CD4-positive, CD25-positive, alpha-beta regulatory T cell (primary cell): Measurements from ENCODE around the gene DBH. TPM values are rescaled to one million over a fixed set of nuclear protein-coding genes. Genes with fewer than 3 reads are reported as not detected.
A peak's percentile ranks its signal among the peaks of the same experiment; 100 is the strongest.

ENCODE experiments used
- ATAC-seq, 2 donors: fragments of 150-1000 bp; cut with Tn5 transposase; one replicate each; pipeline ENCODE4 v1.10.0; 2021; ENCODE audit warnings: low read depth in 2 of 2, moderate number of reproducible peaks in 2 of 2, moderate library complexity in 1 of 2
- DNase-seq, 3 donors: peaks; one replicate each; pipeline versions ENCODE4 v3.0.0 to v3.0.0-alpha.2; 2012 to 2022; ENCODE audit warnings: mixed read lengths in 1 of 3
- H3K27ac ChIP-seq: one replicate; pipeline ENCODE4 v1.7.0; 2013; ENCODE audit warnings: mild to moderate bottlenecking, low read length; ENCODE audit not compliant: insufficient read depth, poor library complexity, severe bottlenecking
- H3K27me3 ChIP-seq: one replicate; pipeline ENCODE4 v1.7.0; 2013; ENCODE audit warnings: low read length; ENCODE audit not compliant: control insufficient read depth, insufficient read depth
- H3K36me3 ChIP-seq: one replicate; pipeline ENCODE4 v1.7.0; 2013; ENCODE audit warnings: mild to moderate bottlenecking, low read length, moderate library complexity; ENCODE audit not compliant: control insufficient read depth, insufficient read depth
- H3K4me1 ChIP-seq: 2 replicates; pipeline ENCODE4 v1.7.0; 2013; ENCODE audit warnings: mild to moderate bottlenecking, low read length; ENCODE audit not compliant: insufficient read depth, control insufficient read depth, poor library complexity, severe bottlenecking
- H3K4me3 ChIP-seq: one replicate; pipeline ENCODE4 v1.7.0; 2013; ENCODE audit warnings: low read depth, mild to moderate bottlenecking, low read length, moderate library complexity
- H3K9me3 ChIP-seq, 2 experiments: 1 replicate in 1 of 2; 2 replicates in 1 of 2; pipeline ENCODE4 v1.7.0; 2013; ENCODE audit warnings: low read length in 2 of 2, mild to moderate bottlenecking in 1 of 2, moderate library complexity in 1 of 2; ENCODE audit not compliant: control insufficient read depth in 2 of 2
- H3K27ac Mint-ChIP-seq, 3 donors: one replicate each; pipeline ENCODE4 v1.8.0; 2020 to 2022; ENCODE audit warnings: mild to moderate bottlenecking in 3 of 3, mixed read lengths in 3 of 3, moderate library complexity in 2 of 3
- H3K27me3 Mint-ChIP-seq: one replicate; pipeline ENCODE4 v1.8.0; 2022; ENCODE audit warnings: mild to moderate bottlenecking, mixed read lengths
- H3K36me3 Mint-ChIP-seq: one replicate; pipeline ENCODE4 v1.8.0; 2020; ENCODE audit warnings: mixed read lengths
- H3K4me1 Mint-ChIP-seq, 4 donors: one replicate each; pipeline ENCODE4 v1.8.0; 2020 to 2022; ENCODE audit warnings: mixed read lengths in 4 of 4, mild to moderate bottlenecking in 1 of 4
- H3K4me3 Mint-ChIP-seq, 4 donors: one replicate each; pipeline ENCODE4 v1.8.0; 2020 to 2022; ENCODE audit warnings: mild to moderate bottlenecking in 4 of 4, mixed read lengths in 4 of 4, moderate library complexity in 3 of 4
- H3K9me3 Mint-ChIP-seq, 7 donors: one replicate each; pipeline ENCODE4 v1.8.0; 2020 to 2022; ENCODE audit warnings: mixed read lengths in 7 of 7, mild to moderate bottlenecking in 3 of 7, moderate library complexity in 2 of 7
- polyA plus RNA-seq, 4 donors: library from polyadenylated mRNA; unstranded; fragments of 300-500 nt; fragmentation: Illumina TruSeq; gene quantifications; one replicate each; pipeline ENCODE4 v1.2.3, GENCODE V29; 2021
- total RNA-seq: library from RNA; stranded (reverse); gene quantifications from one replicate; pipeline ENCODE4 v1.2.3, GENCODE V29; 2022

DBH gene
- total and polyA plus RNA-seq, 5 donors from 2014 or later = 0.12 TPM; not detected in 4

DNA sequence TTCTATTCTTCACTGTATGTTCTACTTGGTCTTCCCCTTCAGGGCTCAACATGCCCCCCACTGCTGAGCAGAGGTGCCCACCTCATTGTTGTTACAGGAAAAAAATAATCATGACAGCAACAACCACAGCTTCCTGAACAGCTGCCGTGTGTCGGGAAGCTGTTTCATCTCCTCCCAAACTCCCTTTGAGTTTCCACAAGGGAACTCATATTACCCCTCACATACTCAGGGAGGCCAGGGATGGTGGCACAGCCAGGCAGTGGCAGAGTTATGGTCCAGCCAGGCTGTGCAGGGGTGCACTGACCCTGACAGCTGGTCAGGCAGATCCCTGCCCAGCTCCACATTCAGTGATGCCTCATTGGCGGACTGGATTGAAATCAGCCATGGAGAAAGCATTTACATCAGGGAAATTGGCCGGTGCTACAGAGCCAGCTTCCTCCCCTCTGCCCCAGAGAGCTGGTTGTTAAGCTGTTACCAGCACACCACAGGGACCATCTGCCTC lies 64.7 kb downstream of the DBH start:
- peak in 1 of 3 donors; percentile 8 for DNase-seq
- Histone ChIP-seq H3K4me3 (peak overlapping the region; percentile 71), H3K27ac (peak overlapping the region; percentile 87), H3K27me3 (no peaks in the 10 kb centered on the region), H3K9me3 (no peaks in the 10 kb centered on the region), H3K36me3 (no peaks in the 10 kb centered on the region), H3K4me1 (peaks cover 63% of the 10 kb centered on the region)
- H3K4me3 Mint-ChIP-seq = peak overlapping the region; percentile 83 to 89 (median 88)
- peak overlapping the region; percentile 99 to 100 (median 99) for H3K27ac Mint-ChIP-seq
- peak; percentile 8 to 13 for ATAC-seq
- no peaks in the 10 kb centered on the region for H3K36me3 Mint-ChIP-seq
- peaks cover 24 to 68% (median 39%) of the 10 kb centered on the region in 4 donors for H3K4me1 Mint-ChIP-seq
- H3K27me3 Mint-ChIP-seq = no peaks in the 10 kb centered on the region
- H3K9me3 Mint-ChIP-seq = peaks cover 0 to 2% (median 0%) of the 10 kb centered on the region in 7 donors

DNA sequence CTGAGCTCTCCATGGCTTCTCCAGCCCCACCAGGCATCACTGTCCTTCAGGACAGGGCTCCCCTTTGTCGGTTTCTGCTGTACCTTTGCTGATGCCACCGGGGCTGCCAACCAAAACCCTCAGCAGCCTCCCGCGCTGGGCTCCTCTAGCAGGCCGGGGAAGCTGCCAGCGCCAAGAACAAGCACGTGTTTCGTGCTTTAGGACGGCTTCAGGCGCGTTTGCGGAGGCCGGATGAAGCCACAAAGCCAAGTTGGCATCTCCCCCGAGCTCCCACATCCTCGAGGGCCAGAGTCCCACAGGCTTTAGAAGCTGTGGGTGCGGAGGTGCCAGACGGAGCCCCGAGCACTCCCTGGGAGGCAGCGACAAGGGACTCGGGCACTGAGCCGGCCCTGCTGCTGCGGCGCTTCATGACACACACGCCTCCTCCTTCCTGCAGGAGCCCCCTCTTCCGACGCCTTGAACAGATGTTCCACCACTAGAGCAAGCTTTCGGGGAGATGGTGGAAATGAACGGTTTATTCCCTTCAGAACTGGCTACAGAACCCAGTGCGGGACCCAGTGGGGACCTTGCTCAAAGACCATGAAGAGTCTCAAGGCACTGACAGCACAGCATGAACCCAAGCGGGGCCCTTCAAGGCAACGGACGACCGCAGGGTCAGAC lies 65.3 kb downstream of the DBH start:
- no peaks in the 10 kb centered on the region for H3K27me3 ChIP-seq
- peak overlapping the region; percentile 71 for H3K4me3 ChIP-seq
- H3K36me3 ChIP-seq = no peaks in the 10 kb centered on the region
- Mint-ChIP-seq H3K36me3 (no peaks in the 10 kb centered on the region), H3K4me3 (peak overlapping the region; percentile 83 to 89 (median 88)), H3K4me1 (peaks cover 23 to 66% (median 40%) of the 10 kb centered on the region in 4 donors), H3K27ac (peak overlapping the region; percentile 99 to 100 (median 99)), H3K27me3 (no peaks in the 10 kb centered on the region), H3K9me3 (peaks cover 0 to 2% (median 0%) of the 10 kb centered on the region in 7 donors)
- H3K9me3 ChIP-seq = no peaks in the 10 kb centered on the region
- ATAC-seq = peak; percentile 13 to 18
- H3K27ac ChIP-seq = peak overlapping the region; percentile 87
- peak in 2 of 3 donors; percentile 60 for DNase-seq
- peaks cover 63% of the 10 kb centered on the region for H3K4me1 ChIP-seq

DNA sequence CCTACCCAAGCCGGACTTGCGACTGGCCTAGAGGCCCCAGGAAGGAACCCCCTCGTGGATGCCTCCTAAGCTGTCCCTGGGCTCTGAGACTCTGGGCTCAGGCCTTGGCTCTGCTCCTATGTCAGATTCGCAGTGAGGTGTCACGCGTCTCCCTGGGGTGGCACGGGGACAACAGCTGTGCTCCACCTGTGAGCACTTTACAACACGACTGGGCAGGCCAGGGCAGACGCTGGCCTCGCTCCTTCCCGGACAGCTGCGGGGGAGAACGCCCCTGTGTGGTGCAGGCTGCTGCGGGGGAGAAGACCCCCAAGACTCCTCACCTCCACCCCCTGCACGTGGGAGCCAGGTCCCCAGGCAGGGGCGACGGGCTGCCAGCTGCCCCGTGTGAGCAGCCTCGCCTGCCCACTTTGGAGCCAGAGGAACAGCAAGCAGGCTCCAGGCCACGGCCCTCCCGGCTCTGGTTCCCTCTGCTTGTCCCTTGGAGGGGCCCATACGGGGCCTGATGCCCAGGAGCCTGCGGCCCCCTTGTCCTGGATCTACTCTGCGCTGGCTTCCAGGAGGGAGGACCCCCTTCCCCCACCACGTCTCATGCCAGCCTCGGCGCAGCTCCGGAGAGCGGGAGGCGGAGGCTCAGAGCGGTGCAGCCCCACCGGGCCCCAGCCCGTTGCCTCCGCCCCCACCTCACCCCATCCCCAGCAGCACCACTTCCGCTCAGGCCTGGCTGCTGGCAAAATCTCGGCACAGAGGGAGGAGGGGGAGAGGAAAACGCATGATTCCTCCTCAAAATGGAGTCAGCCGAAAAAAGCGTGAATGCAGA lies 66.0 kb downstream of the DBH start:
- H3K9me3 ChIP-seq = no peaks in the 10 kb centered on the region
- peak; percentile 51 to 81 (median 77) for DNase-seq
- peak overlapping the region; percentile 32 for H3K4me3 ChIP-seq
- no peaks in the 10 kb centered on the region for H3K36me3 ChIP-seq
- H3K27ac ChIP-seq = peak overlapping the region; percentile 87
- Mint-ChIP-seq H3K4me3 (peak overlapping the region; percentile 83 to 93 (median 88)), H3K27ac (peak overlapping the region; percentile 99 to 100 (median 99)), H3K36me3 (no peaks in the 10 kb centered on the region), H3K9me3 (peaks cover 0 to 2% (median 0%) of the 10 kb centered on the region in 7 donors), H3K4me1 (peaks cover 19 to 63% (median 36%) of the 10 kb centered on the region in 4 donors), H3K27me3 (no peaks in the 10 kb centered on the region)
- ATAC-seq = peak; percentile 88 to 90
- H3K4me1 ChIP-seq = peaks cover 63% of the 10 kb centered on the region
- no peaks in the 10 kb centered on the region for H3K27me3 ChIP-seq

DNA sequence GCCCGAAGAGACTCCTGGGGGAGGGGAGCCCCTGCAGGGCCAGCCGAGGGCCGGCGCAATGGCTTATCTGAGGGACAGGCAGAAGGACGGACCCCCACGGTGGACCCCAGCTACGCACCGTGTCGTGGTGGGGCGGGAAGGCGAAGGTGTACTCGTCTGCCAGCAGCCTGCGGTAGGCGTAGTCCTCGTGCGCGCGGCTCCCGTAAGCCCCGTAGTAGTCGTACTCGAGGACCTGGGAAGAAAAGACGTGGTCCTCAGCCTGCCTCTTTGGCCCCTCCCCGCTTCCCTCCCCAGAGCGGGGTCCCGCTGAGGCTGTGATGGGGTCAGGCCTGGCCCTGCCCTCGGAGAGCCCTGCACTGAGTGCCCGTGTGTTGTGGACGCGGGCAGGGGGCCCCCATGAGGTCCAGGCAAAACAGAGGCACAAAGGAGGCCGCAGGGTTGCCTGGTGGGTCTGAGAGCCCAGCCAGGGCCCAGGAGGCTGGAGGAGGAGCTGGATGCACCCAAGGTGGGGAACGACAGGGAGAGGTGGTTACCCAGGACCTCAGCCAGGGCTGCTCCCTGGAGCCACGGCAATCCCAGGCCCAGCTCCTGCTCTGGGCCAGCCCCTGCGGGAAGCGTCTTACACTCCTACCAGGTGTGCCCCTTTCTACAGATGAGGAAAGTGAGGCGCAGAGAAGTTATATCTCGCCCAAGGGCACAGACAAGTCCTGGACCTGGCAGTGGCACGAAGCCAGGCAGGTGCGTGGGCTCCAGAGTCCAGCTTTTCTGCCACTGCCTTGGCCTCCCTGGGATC lies 66.8 kb downstream of the DBH start:
- H3K9me3 ChIP-seq = no peaks in the 10 kb centered on the region
- no peaks in the 10 kb centered on the region for H3K27me3 Mint-ChIP-seq
- no peaks in the 10 kb centered on the region for H3K36me3 Mint-ChIP-seq
- peaks cover 12 to 58% (median 32%) of the 10 kb centered on the region in 4 donors for H3K4me1 Mint-ChIP-seq
- H3K27ac Mint-ChIP-seq = peak overlapping the region; percentile 99 to 100 (median 99)
- ATAC-seq = peak in 1 of 2 donors; percentile 25
- no peaks in the 10 kb centered on the region for H3K36me3 ChIP-seq
- H3K4me1 ChIP-seq = peaks cover 60% of the 10 kb centered on the region
- no peaks in the 10 kb centered on the region for H3K27me3 ChIP-seq
- peak overlapping the region; percentile 87 for H3K27ac ChIP-seq
- peaks cover 0 to 2% (median 0%) of the 10 kb centered on the region in 7 donors for H3K9me3 Mint-ChIP-seq
- no peak for DNase-seq
- H3K4me3 ChIP-seq = peak overlapping the region; percentile 32
- H3K4me3 Mint-ChIP-seq = peak overlapping the region; percentile 83 to 93 (median 88)

- H3K27ac Mint-ChIP-seq = peak overlapping the region; percentile 26 to 99 (median 46)
- peak overlapping the region; percentile 87 for H3K27ac ChIP-seq
- no peak for ATAC-seq
These were observed 67.6 kb downstream of the DBH start for GRCh38 chr9:133703591-133704399.

GRCh38 chr9:133704711-133705181 lies 68.6 kb downstream of the DBH start:
- DNase-seq (no peak), ATAC-seq (no peak)
- H3K4me3 Mint-ChIP-seq = peak overlapping the region in 1 of 4 donors; percentile 76
- Histone ChIP-seq H3K27ac (no peak overlapping the region), H3K9me3 (no peaks in the 10 kb centered on the region), H3K36me3 (no peaks in the 10 kb centered on the region), H3K4me3 (no peak overlapping the region), H3K4me1 (peaks cover 57% of the 10 kb centered on the region), H3K27me3 (no peaks in the 10 kb centered on the region)
- peak overlapping the region in 1 of 3 donors; percentile 42 for H3K27ac Mint-ChIP-seq
- no peaks in the 10 kb centered on the region for H3K36me3 Mint-ChIP-seq
- H3K9me3 Mint-ChIP-seq = no peaks in the 10 kb centered on the region
- peaks cover 7 to 50% (median 27%) of the 10 kb centered on the region in 4 donors for H3K4me1 Mint-ChIP-seq
- no peaks in the 10 kb centered on the region for H3K27me3 Mint-ChIP-seq

More at GRCh38 chr9:133703591-133704399, 67.6 kb downstream of the DBH start:
- Histone ChIP-seq H3K36me3 (no peaks in the 10 kb centered on the region), H3K4me1 (peaks cover 54% of the 10 kb centered on the region), H3K9me3 (no peaks in the 10 kb centered on the region), H3K27me3 (no peaks in the 10 kb centered on the region), H3K4me3 (no peak overlapping the region)
- H3K9me3 Mint-ChIP-seq = peaks cover 0 to under 1% (median 0%) of the 10 kb centered on the region in 7 donors
- DNase-seq = peak in 1 of 3 donors; percentile 30
- H3K27me3 Mint-ChIP-seq = no peaks in the 10 kb centered on the region
- peak overlapping the region; percentile 61 to 88 (median 80) for H3K4me3 Mint-ChIP-seq
- no peaks in the 10 kb centered on the region for H3K36me3 Mint-ChIP-seq
- H3K4me1 Mint-ChIP-seq = peaks cover 8 to 51% (median 24%) of the 10 kb centered on the region in 4 donors
